Gastrocnemius medialis (tissue), 4 donors: Measurements from ENCODE around the gene CDCA4.

ENCODE experiments used
- CTCF ChIP-seq, 5 experiments: fragments of 450-650 bp in 3 of 5; fragments of 200-600 bp in 2 of 5; sonication (generic) in 2 of 5; IDR thresholded peaks in 4 of 5; conservative IDR thresholded peaks in 1 of 5; 1 replicate in 4 of 5; 2 replicates in 1 of 5; pipeline ENCODE4 v1.5.1; 2016 to 2019; ENCODE audit warnings: antibody characterized with exemption in 5 of 5, mild to moderate bottlenecking in 3 of 5, moderate library complexity in 3 of 5
- POLR2A ChIP-seq, 2 donors: fragments of 450-650 bp; IDR thresholded peaks; one replicate each; pipeline ENCODE4 v1.6.1; 2017; ENCODE audit warnings: antibody characterized with exemption in 2 of 2, mild to moderate bottlenecking in 2 of 2, moderate library complexity in 2 of 2

- TF ChIP-seq CTCF (IDR thresholded peaks at IDR 0.05 in 4 of 5, conservative IDR thresholded peaks at IDR 0.05 in 1 of 5) (no peak), POLR2A (IDR thresholded peaks at IDR 0.05) (no peak)
These were observed 9.4 kb downstream of the CDCA4 start for GRCh38 chr14:105011312-105011990.
